Fibroblast of mammary gland (primary cell): ENCODE data around the gene OBSL1.
A peak's percentile ranks its signal among the peaks of the same experiment; 100 is the strongest.

Experiments
- DNase-seq: peaks from one replicate; pipeline ENCODE4 v3.0.0-alpha.2; 2010; ENCODE audit warnings: low read depth
- H3K4me3 ChIP-seq: 2 replicates; pipeline ENCODE4 v1.5.1; 2011; ENCODE audit warnings: low read depth, mild to moderate bottlenecking, low read length, moderate library complexity; ENCODE audit not compliant: control insufficient read depth
- CTCF ChIP-seq: conservative IDR thresholded peaks from 2 replicates; pipeline ENCODE4 v1.5.1; 2011; ENCODE audit warnings: low read depth, low read length, inconsistent platforms; ENCODE audit not compliant: control insufficient read depth, insufficient read depth

The OBSL1 gene

GRCh38 chr2:219597552-219598307 is 26.4 kb upstream of the OBSL1 start, which contains the start of gene STK11IP:
STK11IP (plus strand) TSS chr2:219597857; CDS start chr2:219598120, 263 bp downstream.
- no peak for TF ChIP-seq CTCF
- DNase-seq, result peak; percentile 96
- peak within 1 kb of the TSS; percentile 90 for H3K4me3 ChIP-seq

- peak; percentile 18 for DNase-seq
- TF ChIP-seq CTCF, result no peak
- peak overlapping the region; percentile 90 for H3K4me3 ChIP-seq
Observed at GRCh38 chr2:219596954-219597551, 25.7 kb upstream of the OBSL1 start.

- TF ChIP-seq CTCF, result no peak
- DNase-seq, result peak; percentile 11
- H3K4me3 ChIP-seq, result no peak overlapping the region
Observed at GRCh38 chr2:219595256-219595655, 23.9 kb upstream of the OBSL1 start.

- TF ChIP-seq CTCF, result no peak
- no peak overlapping the region for H3K4me3 ChIP-seq
- DNase-seq, result no peak
Observed at GRCh38 chr2:219593154-219593553, 21.8 kb upstream of the OBSL1 start.

GRCh38 chr2:219592736-219593135 is 21.4 kb upstream of the OBSL1 start:
- no peak overlapping the region for H3K4me3 ChIP-seq
- DNase-seq, result no peak
- TF ChIP-seq CTCF, result no peak

GRCh38 chr2:219591091-219591490 is 19.8 kb upstream of the OBSL1 start:
- no peak overlapping the region for H3K4me3 ChIP-seq
- TF ChIP-seq CTCF, result no peak

More at GRCh38 chr2:219591091-219591490, 19.8 kb upstream of the OBSL1 start:
- no peak for DNase-seq
